ENCODE results near the gene RXFP4.
"Not testable (repeated sequence)": the region's sequence is repeated elsewhere in the genome, so short reads cannot be mapped to it uniquely, and the experiment has no call there.

- not testable (repeated sequence) for TF ChIP-seq CTCF (IDR thresholded peaks at IDR 0.05 in 2 of 3, conservative IDR thresholded peaks at IDR 0.05 in 1 of 3; ENCODE audit: insufficient read depth in 2 of 3, low read depth in 1 of 3, low read length in 3 of 3); PRMT5 (CRISPR knock-in tag; IDR thresholded peaks at IDR 0.05); HNRNPL (IDR thresholded peaks at IDR 0.05; ENCODE audit: low read depth, low read length); E2F5 (CRISPR knock-in tag; IDR thresholded peaks at IDR 0.05); ZNF707 (CRISPR knock-in tag; conservative IDR thresholded peaks at IDR 0.05); POLR2A (conservative IDR thresholded peaks at IDR 0.05); HINFP (tag; conservative IDR thresholded peaks at IDR 0.05; ENCODE audit: low read depth); ZSCAN29 (IDR thresholded peaks at IDR 0.05); MXI1 (IDR thresholded peaks at IDR 0.05; ENCODE audit: low read depth, low read length); POLR2AphosphoS5 (IDR thresholded peaks at IDR 0.05; ENCODE audit: control insufficient read depth, insufficient read depth, low read depth, low read length); NCOA2 (IDR thresholded peaks at IDR 0.05; ENCODE audit: partially characterized antibody in 2 of 2); KLF10 (CRISPR knock-in tag; IDR thresholded peaks at IDR 0.05)
These were observed 43.6 kb downstream of the RXFP4 start for GRCh38 chr1:155984903-155985645.
